ENCODE data around the gene IQCH.

DNA sequence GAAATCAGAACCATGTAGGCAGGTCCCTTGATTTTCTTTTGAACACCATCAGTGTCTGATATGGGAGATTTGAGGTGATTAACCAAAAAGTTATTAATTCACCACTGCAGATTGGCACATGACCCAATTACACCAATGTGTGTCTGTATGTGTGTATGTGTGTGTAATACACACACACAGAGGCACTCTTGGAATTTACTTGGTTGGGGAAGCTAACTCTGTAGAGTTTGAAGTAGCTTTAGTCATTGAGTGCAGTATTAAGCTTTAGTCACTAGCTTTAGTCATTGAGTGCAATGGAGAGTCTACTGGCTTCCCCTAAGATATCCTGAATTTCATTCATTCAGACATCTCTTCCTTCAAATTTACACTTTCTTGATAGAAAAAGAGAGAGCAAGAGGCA is 156.9 kb downstream of the IQCH start:
- TF ChIP-seq EZH2 (IDR thresholded peaks at IDR 0.05; ENCODE audit: borderline replicate concordance, low read length): no peak
- TF ChIP-seq, protein P1, sequence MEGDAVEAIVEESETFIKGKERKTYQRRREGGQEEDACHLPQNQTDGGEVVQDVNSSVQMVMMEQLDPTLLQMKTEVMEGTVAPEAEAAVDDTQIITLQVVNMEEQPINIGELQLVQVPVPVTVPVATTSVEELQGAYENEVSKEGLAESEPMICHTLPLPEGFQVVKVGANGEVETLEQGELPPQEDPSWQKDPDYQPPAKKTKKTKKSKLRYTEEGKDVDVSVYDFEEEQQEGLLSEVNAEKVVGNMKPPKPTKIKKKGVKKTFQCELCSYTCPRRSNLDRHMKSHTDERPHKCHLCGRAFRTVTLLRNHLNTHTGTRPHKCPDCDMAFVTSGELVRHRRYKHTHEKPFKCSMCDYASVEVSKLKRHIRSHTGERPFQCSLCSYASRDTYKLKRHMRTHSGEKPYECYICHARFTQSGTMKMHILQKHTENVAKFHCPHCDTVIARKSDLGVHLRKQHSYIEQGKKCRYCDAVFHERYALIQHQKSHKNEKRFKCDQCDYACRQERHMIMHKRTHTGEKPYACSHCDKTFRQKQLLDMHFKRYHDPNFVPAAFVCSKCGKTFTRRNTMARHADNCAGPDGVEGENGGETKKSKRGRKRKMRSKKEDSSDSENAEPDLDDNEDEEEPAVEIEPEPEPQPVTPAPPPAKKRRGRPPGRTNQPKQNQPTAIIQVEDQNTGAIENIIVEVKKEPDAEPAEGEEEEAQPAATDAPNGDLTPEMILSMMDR (conservative IDR thresholded peaks at IDR 0.05 in 1 of 2, IDR thresholded peaks at IDR 0.05 in 1 of 2; ENCODE audit: extremely low read depth in 1 of 2, insufficient read depth in 1 of 2, low read depth in 1 of 2, low read length in 2 of 2): no peak

Data from mammary epithelial cell (primary cell).